LNCaP clone FGC (cell line): Measurements from ENCODE around the gene VTCN1.

Source experiments
- DNase-seq: peaks from one replicate; pipeline ENCODE4 v3.0.0-alpha.2; 2011; ENCODE audit warnings: low read depth
- H3K4me3 ChIP-seq: 2 replicates; pipeline ENCODE4 v1.5.1; 2011; ENCODE audit warnings: mild to moderate bottlenecking, low read depth, low read length, control low read depth
- TF ChIP-seq, protein P1 (sequence below): IDR thresholded peaks from 2 replicates; pipeline ENCODE4 v1.5.1; 2012; ENCODE audit warnings: mild to moderate bottlenecking; ENCODE audit not compliant: control insufficient read depth, insufficient read depth; ENCODE audit errors: extremely low read depth

VTCN1 gene

DNA sequence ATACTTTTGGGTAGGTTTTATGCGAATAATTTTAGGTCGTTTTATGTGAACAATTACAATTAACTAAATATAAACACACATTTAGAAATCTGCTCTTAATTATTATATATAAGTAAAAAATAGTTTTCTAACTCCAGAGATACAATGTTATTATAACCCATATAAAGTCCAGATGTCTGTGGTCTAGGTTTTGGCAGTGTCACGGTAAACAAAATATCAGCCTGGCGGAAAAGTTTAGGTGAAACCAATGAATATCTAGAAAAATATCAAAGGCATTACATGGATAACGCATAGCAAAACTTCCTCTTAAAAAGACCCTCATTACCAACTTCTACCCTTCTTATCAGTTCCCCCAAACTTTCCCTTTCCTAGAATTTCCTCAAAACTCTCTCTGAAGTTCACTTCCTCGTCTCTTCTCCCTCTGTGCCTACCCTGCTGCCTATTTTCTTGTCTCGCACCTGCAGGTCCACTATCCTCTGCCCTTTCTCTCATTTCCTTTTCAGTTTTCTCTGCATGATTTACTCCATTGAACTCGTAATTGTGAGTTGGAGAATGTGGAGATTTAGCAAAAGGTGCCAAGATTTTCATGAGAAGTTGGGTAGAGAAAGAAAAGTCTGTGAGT, 21.8 kb downstream of the VTCN1 start:
- TF ChIP-seq, protein P1, sequence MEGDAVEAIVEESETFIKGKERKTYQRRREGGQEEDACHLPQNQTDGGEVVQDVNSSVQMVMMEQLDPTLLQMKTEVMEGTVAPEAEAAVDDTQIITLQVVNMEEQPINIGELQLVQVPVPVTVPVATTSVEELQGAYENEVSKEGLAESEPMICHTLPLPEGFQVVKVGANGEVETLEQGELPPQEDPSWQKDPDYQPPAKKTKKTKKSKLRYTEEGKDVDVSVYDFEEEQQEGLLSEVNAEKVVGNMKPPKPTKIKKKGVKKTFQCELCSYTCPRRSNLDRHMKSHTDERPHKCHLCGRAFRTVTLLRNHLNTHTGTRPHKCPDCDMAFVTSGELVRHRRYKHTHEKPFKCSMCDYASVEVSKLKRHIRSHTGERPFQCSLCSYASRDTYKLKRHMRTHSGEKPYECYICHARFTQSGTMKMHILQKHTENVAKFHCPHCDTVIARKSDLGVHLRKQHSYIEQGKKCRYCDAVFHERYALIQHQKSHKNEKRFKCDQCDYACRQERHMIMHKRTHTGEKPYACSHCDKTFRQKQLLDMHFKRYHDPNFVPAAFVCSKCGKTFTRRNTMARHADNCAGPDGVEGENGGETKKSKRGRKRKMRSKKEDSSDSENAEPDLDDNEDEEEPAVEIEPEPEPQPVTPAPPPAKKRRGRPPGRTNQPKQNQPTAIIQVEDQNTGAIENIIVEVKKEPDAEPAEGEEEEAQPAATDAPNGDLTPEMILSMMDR = no peak
- no peak for DNase-seq
- H3K4me3 ChIP-seq = no peak overlapping the region

DNA sequence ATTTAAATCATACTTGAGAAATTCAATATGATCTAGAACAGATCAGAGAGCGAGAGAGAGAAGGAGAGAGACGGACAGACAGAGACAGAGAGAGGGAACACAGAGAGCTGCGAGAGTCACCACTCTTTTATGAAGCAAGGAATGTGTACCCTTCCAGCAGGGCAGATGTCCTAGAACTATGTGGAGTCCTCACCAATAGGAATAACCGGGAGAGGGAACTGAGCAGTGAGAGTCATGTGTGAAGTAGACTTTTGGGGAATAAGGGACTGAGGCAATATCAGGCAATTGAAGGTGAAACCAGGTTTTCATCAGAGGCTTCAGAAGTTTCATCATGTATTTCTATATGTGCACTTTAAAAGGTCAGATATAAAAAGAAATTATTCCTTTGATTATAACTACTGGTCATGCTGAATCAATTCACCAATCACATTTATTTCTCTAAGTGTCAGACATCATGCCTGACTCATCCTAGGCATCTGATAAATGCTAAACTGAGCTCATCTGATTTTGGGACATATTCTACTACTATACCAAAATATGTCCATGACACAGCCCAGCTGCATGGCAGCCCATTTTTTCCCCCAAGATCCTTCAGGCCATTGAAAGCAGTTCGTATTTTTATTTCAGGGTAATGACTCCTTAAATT, 22.4 kb downstream of the VTCN1 start:
- no peak overlapping the region for H3K4me3 ChIP-seq
- TF ChIP-seq, protein P1 = no peak
- DNase-seq = no peak

GRCh38 chr1:117183112-117183511, 27.6 kb downstream of the VTCN1 start:
- DNase-seq = no peak
- TF ChIP-seq, protein P1 = no peak
- no peak overlapping the region for H3K4me3 ChIP-seq

DNA sequence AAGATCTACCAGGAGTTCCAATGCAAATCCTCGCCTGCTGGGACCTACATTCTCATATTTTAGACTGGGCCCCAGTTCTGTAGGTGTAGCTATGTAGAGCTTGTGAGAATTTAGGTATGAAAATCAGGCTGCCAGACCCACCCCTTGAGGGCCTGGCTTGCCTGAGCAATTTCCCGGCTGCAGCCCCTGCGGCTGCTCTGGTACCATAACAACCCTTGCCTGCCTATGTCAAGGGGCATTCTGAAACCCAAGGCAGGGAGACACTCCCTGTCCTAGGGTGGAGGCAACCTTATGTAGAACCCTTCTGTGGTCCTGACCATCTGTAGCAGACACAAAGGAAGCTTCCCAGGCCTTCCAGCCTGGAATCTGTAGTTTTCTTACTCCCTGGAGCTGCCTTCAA, 28.4 kb downstream of the VTCN1 start:
- no peak for DNase-seq
- TF ChIP-seq, protein P1 = no peak
- no peak overlapping the region for H3K4me3 ChIP-seq

GRCh38 chr1:117181630-117182041, 29.1 kb downstream of the VTCN1 start:
- H3K4me3 ChIP-seq = no peak overlapping the region
- TF ChIP-seq, protein P1 = no peak
- DNase-seq = no peak

GRCh38 chr1:117180147-117180967, 30.4 kb downstream of the VTCN1 start:
- TF ChIP-seq, protein P1 = no peak
- no peak for DNase-seq

More at GRCh38 chr1:117180147-117180967, 30.4 kb downstream of the VTCN1 start:
- no peak overlapping the region for H3K4me3 ChIP-seq
